Fibroblast of villous mesenchyme (primary cell): ENCODE data around the gene THSD4. TPM values are rescaled to one million over a fixed set of nuclear protein-coding genes. Genes with fewer than 3 reads are reported as not detected.

Experiments
- DNase-seq: peaks from one replicate; pipeline ENCODE4 v3.0.0-alpha.2; 2010; ENCODE audit warnings: low read depth
- H3K4me3 ChIP-seq: 2 replicates; pipeline ENCODE4 v1.5.1; 2011; ENCODE audit warnings: low read depth, mild to moderate bottlenecking, low read length
- total RNA-seq: library from RNA; depleted of rRNA; stranded (reverse); fragments of >200 nt; gene quantifications from 2 replicates; pipeline ENCODE4 v1.2.3, GENCODE V29; 2012
- TF ChIP-seq, protein P1 (sequence below): IDR thresholded peaks from 2 replicates; pipeline ENCODE4 v1.5.1; 2012; ENCODE audit warnings: low read depth, mild to moderate bottlenecking, low read length; ENCODE audit not compliant: insufficient read depth

Gene THSD4
- total RNA-seq, 1 donor: 76.4 TPM

DNA sequence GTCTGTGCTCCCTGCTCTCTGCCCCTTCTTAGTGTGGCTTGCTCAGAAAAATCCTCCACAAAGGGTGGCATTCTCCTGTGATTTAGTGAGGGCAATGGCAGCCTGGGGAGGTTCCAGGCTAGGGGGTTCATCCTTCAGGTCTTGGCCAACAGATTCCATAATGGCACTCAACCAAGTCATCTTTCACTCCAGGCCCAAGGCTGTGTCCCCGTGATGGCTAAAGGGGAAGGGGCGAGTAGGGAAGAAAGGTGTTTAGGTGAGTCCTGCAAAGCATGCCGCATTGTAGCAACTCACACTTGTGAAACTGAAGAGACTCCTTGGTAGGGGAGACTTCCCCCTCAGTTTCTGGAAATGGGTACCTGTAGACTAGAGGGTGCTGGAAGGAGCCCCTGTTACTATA, 105.6 kb downstream of the THSD4 start:
- TF ChIP-seq, protein P1, sequence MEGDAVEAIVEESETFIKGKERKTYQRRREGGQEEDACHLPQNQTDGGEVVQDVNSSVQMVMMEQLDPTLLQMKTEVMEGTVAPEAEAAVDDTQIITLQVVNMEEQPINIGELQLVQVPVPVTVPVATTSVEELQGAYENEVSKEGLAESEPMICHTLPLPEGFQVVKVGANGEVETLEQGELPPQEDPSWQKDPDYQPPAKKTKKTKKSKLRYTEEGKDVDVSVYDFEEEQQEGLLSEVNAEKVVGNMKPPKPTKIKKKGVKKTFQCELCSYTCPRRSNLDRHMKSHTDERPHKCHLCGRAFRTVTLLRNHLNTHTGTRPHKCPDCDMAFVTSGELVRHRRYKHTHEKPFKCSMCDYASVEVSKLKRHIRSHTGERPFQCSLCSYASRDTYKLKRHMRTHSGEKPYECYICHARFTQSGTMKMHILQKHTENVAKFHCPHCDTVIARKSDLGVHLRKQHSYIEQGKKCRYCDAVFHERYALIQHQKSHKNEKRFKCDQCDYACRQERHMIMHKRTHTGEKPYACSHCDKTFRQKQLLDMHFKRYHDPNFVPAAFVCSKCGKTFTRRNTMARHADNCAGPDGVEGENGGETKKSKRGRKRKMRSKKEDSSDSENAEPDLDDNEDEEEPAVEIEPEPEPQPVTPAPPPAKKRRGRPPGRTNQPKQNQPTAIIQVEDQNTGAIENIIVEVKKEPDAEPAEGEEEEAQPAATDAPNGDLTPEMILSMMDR: no peak
- no peak overlapping the region for H3K4me3 ChIP-seq
- no peak for DNase-seq

DNA sequence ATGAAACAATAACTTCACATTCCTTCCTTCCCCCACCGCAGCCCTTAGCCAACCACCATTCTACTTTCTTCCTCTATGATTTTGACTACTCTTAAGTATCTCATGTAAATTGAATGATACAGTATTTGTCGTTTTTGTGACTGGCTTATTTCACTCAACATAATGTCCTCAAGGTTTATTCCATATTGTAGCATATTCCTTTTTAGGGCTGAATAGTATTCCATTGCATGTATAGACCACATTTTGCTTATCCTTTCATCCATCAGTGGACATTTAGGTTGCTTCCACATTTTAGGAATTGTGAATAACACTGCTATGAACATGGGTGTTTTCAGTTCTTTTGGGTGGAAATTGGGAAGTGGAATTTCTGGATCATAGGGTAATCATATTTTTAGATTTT, 106.1 kb downstream of the THSD4 start:
- no peak overlapping the region for H3K4me3 ChIP-seq
- DNase-seq: no peak
- TF ChIP-seq, protein P1: no peak

DNA sequence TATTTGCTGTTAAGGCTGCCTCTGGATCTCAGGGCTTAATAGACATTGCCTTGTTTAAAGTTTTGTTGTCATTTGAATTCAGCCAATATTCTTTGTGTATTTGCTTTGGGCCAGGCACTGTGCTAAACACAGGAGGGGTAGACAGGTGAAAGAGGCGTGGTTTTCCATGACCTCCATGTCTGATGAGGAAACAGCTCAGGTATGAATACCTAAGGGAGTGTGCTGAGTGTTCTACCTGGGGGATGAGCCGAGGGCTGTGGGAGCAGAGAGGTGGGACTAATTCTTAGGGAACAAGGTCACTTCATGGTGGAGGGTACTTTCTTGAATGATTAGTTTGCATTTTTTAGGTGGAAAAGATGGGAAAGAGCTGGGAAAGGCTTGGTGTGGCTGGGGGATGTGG, 108.2 kb downstream of the THSD4 start:
- no peak for DNase-seq
- TF ChIP-seq, protein P1: no peak
- H3K4me3 ChIP-seq: no peak overlapping the region

DNA sequence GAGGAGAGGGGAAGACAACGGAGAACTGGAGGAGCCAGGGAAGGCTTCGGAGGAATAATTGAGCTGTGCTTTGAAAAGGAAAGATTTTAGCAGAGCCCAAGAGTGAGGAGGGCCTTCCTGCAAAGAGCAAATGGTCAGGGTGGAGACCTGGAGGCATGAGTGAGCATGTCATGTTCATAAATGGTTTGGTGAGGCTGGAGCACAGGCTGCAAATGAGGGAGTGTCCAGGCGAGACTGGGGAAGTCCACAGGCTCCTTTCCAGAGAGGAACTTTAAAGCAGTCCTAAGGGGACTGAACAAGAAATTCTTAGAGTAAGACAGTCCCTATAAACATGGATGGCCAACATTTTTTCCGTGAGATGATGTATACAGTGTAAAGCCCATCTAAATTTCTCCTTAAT, 108.8 kb downstream of the THSD4 start:
- TF ChIP-seq, protein P1: no peak
- DNase-seq: no peak
- no peak overlapping the region for H3K4me3 ChIP-seq

DNA sequence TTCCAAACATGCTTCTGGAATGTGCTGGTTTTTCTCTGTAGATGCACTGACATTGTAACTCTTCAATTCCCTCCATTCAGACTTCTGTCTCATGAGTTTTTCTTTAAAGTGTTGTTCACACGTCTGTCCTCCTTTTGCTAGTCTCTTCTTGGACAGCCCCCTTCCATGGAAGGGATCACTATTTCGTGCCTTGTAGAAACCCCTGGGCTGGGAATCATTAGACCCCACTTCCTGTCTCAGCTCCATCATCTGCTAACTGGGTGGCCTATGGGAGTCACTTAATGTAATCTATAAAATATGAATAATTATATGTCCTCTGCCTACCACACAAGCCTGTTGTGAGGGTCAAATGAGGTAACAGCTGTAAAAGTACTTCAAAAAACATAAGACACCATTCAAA, 110.6 kb downstream of the THSD4 start:
- TF ChIP-seq, protein P1: no peak
- no peak overlapping the region for H3K4me3 ChIP-seq
- DNase-seq: no peak

DNA sequence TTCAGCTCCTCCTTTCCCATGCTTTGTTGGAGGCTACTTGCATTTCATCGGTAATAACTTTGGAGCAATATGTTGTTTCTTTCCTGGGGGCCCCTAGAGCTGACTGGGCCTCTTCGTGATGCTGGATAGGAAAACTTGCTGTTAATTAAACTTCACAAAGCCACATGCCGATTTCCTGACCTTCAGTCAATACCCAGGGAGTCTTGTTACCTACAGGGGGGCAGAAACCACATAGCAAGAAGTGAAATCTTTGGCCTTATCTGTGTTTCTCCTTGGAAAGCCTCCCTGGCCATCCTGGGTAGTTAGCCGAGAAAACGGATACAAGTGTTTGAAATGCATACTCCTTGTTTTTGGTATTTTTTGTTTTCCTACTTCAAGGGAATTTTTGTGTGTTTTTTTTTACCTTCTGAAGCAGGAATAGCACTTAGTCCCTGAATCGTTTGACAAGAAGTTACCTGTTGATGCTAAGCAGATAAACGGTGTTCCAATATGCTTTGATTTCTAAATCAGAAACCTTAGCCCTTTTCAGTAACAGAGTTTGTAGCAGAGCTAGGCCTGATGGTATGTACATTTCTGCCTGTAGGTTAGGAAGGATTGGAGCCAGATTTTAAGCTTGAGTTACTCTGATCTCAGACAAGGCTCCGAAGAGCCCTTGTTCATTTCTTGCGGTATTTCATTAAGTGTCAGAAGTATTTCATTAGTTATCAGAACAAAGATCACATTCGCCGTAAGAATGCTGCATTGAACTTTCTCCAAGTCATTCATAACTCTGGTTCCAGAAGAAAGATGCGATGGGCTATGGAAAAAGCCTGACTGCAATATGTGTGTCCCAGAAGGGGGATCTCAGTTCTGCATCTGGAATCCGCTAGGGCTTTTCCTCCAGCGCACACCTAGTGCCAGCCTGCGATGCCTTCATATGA, 111.5 kb downstream of the THSD4 start:
- TF ChIP-seq, protein P1: no peak

DNA sequence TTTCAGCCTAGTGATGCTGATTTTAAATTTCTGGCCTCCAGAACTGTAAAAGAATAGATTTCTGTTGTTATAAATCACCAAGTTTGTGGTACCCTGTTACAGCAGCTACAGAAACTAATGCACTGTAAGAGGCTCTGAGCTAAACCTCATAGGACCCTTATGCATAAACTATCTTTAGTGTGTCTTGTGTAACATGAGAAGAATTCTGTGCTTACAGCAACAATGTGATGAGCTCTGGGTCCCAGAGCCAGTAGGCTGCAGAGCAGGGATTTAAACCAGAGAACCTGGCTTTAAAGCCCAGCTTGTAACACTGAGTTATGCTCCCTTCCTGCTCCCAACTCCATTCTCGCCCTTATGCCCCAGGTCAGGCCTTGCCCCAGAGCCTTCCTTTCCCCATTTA, 113.1 kb downstream of the THSD4 start:
- no peak overlapping the region for H3K4me3 ChIP-seq
- TF ChIP-seq, protein P1: no peak
- peak; percentile 66 for DNase-seq

More for the DNA sequence above, 111.5 kb downstream of the THSD4 start:
- DNase-seq: no peak
- H3K4me3 ChIP-seq: no peak overlapping the region
